AG04450 (cell line): ENCODE data around the gene TMEM132A. TPM values are rescaled to one million over a fixed set of nuclear protein-coding genes. Genes with fewer than 3 reads are reported as not detected.
A peak's percentile ranks its signal among the peaks of the same experiment; 100 is the strongest.

Source experiments
- CTCF ChIA-PET: fragments of 300-600, 350-600 bp; formaldehyde crosslinking; extraction: SDS; loops from one replicate; lab custom pipeline; 2022; ENCODE audit warnings: antibody characterized with exemption, inconsistent platforms; lab: Charles Lee
- POLR2A ChIA-PET: fragments of 350-600 bp; formaldehyde crosslinking; extraction: SDS; loops from one replicate; lab custom pipeline; 2021; ENCODE audit warnings: antibody characterized with exemption, inconsistent platforms; lab: Yijun Ruan, JAX
- DNase-seq: peaks from one replicate; pipeline ENCODE4 v3.0.0-alpha.2; 2011; ENCODE audit warnings: low read depth, low spot score
- H3K27ac ChIP-seq: one replicate; pipeline ENCODE4 v1.5.1; 2012; ENCODE audit warnings: low read depth, low read length, control low read depth
- H3K27me3 ChIP-seq: one replicate; pipeline ENCODE4 v1.6.0; 2012; ENCODE audit warnings: low read length; ENCODE audit not compliant: control insufficient read depth, insufficient read depth
- H3K4me3 ChIP-seq: 2 replicates; pipeline ENCODE4 v1.5.1; 2011; ENCODE audit warnings: mild to moderate bottlenecking, low read depth, low read length, control low read depth
- H3K9me3 ChIP-seq: 2 replicates; pipeline ENCODE4 v1.5.1; 2012; ENCODE audit warnings: low read length; ENCODE audit not compliant: control insufficient read depth, insufficient read depth
- polyA plus RNA-seq: library from polyadenylated mRNA; depleted of rRNA; stranded (reverse); fragments of >200 nt; gene quantifications from 2 replicates; pipeline ENCODE4 v1.2.3, GENCODE V29; 2011
- TF ChIP-seq, protein P1 (sequence below): IDR thresholded peaks from 2 replicates; pipeline ENCODE4 v1.5.1; 2011; ENCODE audit warnings: low read depth, low read length, control low read depth, inconsistent platforms

The TMEM132A gene
- polyA plus RNA-seq, 1 experiment = 25.9 TPM

- no peak for DNase-seq
- TF ChIP-seq, protein P1, sequence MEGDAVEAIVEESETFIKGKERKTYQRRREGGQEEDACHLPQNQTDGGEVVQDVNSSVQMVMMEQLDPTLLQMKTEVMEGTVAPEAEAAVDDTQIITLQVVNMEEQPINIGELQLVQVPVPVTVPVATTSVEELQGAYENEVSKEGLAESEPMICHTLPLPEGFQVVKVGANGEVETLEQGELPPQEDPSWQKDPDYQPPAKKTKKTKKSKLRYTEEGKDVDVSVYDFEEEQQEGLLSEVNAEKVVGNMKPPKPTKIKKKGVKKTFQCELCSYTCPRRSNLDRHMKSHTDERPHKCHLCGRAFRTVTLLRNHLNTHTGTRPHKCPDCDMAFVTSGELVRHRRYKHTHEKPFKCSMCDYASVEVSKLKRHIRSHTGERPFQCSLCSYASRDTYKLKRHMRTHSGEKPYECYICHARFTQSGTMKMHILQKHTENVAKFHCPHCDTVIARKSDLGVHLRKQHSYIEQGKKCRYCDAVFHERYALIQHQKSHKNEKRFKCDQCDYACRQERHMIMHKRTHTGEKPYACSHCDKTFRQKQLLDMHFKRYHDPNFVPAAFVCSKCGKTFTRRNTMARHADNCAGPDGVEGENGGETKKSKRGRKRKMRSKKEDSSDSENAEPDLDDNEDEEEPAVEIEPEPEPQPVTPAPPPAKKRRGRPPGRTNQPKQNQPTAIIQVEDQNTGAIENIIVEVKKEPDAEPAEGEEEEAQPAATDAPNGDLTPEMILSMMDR = no peak
- H3K27ac ChIP-seq = peak overlapping the region; percentile 2
- POLR2A ChIA-PET = no interaction called here
- H3K9me3 ChIP-seq = no peaks in the 10 kb centered on the region
- CTCF ChIA-PET = interaction anchor here (0.6 to 1.3 kb wide), 2 partner anchors 44 to 245 kb away, joined by 3 read pairs; no protein-coding TSS in a partner anchor
- H3K4me3 ChIP-seq = no peak overlapping the region
- peaks cover 2% of the 10 kb centered on the region for H3K27me3 ChIP-seq
Observed at GRCh38 chr11:60942970-60943565, 18.8 kb downstream of the TMEM132A start.

DNA sequence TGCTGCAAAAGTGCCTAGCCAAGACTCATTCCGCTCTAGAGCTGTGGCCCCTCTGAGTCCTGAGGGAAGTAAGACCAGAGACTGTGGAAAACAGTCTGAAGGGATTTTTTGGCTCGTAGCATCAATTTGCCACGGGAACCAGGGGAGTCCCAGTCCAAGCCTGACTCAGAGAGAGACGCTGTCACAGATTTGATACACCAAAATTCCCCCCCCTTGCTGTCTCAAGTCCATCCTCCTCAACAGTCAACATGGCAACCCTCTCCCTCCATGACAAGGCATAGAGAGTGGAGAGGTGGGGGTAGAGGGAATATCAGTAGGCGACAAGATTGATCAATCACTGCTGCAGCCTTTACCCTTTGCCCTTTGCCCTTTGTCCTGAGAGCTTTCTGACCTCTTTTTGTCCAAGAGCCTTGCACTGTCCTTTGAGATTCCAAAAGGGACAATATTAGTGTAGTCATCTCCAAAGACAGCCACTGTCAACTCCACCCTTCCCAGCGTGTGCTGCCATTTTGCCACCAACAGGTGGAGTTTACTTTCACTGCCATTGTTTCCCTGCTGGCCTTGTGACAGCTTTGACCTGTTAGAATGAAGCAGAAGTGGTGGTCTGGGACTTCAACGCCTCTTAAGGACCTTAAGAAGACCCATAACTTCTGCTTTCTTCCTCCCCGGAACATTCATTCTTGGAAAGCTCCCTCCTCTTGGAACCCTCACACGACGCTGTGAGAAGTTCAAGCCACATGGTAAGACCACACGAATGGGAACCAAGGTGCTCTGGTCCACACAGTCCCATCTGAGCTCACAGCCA is 20.4 kb downstream of the TMEM132A start:
- ChIA-PET POLR2A (no interaction called here), CTCF (interaction anchor here (0.6 to 0.7 kb wide), 2 partner anchors 45 to 203 kb away, joined by 3 read pairs; no protein-coding TSS in a partner anchor)
- Histone ChIP-seq H3K4me3 (no peak overlapping the region), H3K9me3 (no peaks in the 10 kb centered on the region), H3K27me3 (peaks cover 5% of the 10 kb centered on the region), H3K27ac (no peak overlapping the region)
- DNase-seq = no peak
- TF ChIP-seq, protein P1 = peak; percentile 34

DNA sequence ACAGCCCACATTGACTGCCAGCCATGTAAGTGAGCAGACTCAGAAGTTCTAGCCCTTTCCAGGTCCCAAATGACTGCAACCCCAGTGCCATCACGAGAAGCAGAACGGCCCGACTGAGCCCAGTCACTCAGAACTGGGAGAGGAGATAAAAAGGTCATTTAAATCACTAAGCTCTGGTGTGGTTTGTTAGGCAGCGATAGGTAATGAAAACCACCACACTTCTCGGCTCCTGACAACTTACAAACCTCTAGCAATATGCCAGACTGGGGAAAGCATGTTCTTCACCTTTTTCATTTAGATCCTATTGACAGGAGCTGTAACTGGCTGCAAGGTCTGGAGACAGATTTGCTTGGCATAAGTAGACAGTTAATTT is 21.0 kb downstream of the TMEM132A start:
- H3K27me3 ChIP-seq = peaks cover 5% of the 10 kb centered on the region
- TF ChIP-seq, protein P1 = no peak
- no peak for DNase-seq
- no peaks in the 10 kb centered on the region for H3K9me3 ChIP-seq
- POLR2A ChIA-PET = no interaction called here
- CTCF ChIA-PET = interaction anchor here (0.7 kb wide), 1 partner anchor 46 kb away, joined by 3 read pairs; no protein-coding TSS in a partner anchor
- no peak overlapping the region for H3K27ac ChIP-seq
- H3K4me3 ChIP-seq = no peak overlapping the region

DNA sequence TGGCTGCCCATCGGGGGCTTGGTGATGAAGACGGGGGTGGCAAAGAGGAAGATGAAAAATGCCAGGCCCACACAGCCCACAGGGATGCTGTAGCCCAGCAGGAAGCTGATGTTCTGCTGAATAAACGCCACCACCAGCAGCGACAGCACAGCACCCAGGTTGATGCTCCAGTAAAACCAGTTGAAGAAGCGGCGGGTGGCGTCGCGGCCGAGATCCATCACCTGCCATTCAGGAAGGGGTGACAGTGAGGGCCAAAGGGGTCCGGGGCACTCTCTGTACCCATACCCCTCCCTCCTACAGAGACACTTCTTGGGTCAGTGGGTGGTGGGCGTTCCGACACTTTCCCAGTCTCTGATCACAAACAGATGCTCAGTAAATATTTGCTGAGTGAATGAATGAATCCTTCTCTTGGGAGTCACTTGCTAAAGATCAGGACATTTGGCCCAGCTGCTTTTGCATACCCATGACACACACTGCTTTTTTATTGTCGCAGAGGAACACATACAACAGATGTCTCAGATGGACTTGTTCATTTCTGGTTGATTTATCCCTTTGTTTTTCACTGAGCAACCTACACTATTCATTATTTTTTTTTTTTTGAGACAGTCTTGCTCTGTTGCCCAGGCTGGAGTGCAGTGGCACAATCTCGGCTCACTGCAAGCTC is 22.5 kb downstream of the TMEM132A start:
- ChIA-PET CTCF (no interaction called here), POLR2A (no interaction called here)
- H3K4me3 ChIP-seq = no peak overlapping the region
- no peak for DNase-seq
- H3K27ac ChIP-seq = no peak overlapping the region
- H3K9me3 ChIP-seq = no peaks in the 10 kb centered on the region
- H3K27me3 ChIP-seq = peaks cover 9% of the 10 kb centered on the region
- TF ChIP-seq, protein P1 = no peak
